SU-DHL-6 (cell line): Measurements from ENCODE around the gene DPYSL4.

ENCODE experiments used
- H2AFZ ChIP-seq: fragments of 200-600 bp; sonication (generic); 2 replicates; pipeline ENCODE4 v1.6.1; 2014; ENCODE audit warnings: low read depth, mild to moderate bottlenecking, moderate library complexity, mixed read lengths, antibody characterized with exemption, low read length; ENCODE audit not compliant: severe bottlenecking
- H3F3A ChIP-seq: fragments of 200-600 bp; shearing (Covaris generic); 2 replicates; pipeline ENCODE4 v1.6.0; 2016; ENCODE audit warnings: antibody characterized with exemption, mild to moderate bottlenecking; ENCODE audit not compliant: insufficient read depth
- H3K27ac ChIP-seq: fragments of 200-600 bp; sonication (generic); 2 replicates; pipeline ENCODE4 v1.5.1; 2016; ENCODE audit warnings: low read depth, mild to moderate bottlenecking, low read length, moderate library complexity, mixed read lengths
- H3K27me3 ChIP-seq: fragments of 200-600 bp; sonication (generic), shearing (Covaris generic); 2 replicates; pipeline ENCODE4 v1.6.0; 2014; ENCODE audit warnings: mild to moderate bottlenecking, low read length
- H3K36me3 ChIP-seq: fragments of 200-600 bp; sonication (generic); 2 replicates; pipeline ENCODE4 v1.6.1; 2014; ENCODE audit warnings: mild to moderate bottlenecking, low read length, mixed read lengths
- H3K4me2 ChIP-seq: fragments of 300-600, 200-600 bp; shearing (Covaris generic), sonication (generic); 2 replicates; pipeline ENCODE4 v1.6.0; 2014; ENCODE audit warnings: low read length, low read depth, mild to moderate bottlenecking; ENCODE audit not compliant: poor library complexity, severe bottlenecking
- H3K4me3 ChIP-seq: fragments of 200-600 bp; sonication (generic); 2 replicates; pipeline ENCODE4 v1.5.1; 2014; ENCODE audit warnings: antibody characterized with exemption, low read length, mild to moderate bottlenecking, mixed read lengths; ENCODE audit not compliant: insufficient read depth, poor library complexity, severe bottlenecking
- H3K79me2 ChIP-seq: fragments of 200-600 bp; sonication (generic); 2 replicates; pipeline ENCODE4 v1.6.1; 2014; ENCODE audit warnings: mild to moderate bottlenecking, low read length, moderate library complexity; ENCODE audit not compliant: insufficient read depth
- H3K9ac ChIP-seq: fragments of 200-600 bp; sonication (generic); 2 replicates; pipeline ENCODE4 v1.7.0; 2014; ENCODE audit warnings: mild to moderate bottlenecking, low read length
- H3K9me2 ChIP-seq: fragments of 200-600 bp; sonication (generic); replicated peaks from 2 replicates; pipeline ENCODE4 v1.6.1; 2014; ENCODE audit warnings: low read length; ENCODE audit not compliant: insufficient read depth
- H3K9me3 ChIP-seq: fragments of 200-600 bp; sonication (generic); 2 replicates; pipeline ENCODE4 v1.6.1; 2014; ENCODE audit warnings: low read length, mixed read lengths; ENCODE audit not compliant: insufficient read depth
- H4K20me1 ChIP-seq: fragments of 200-600 bp; sonication (generic); 2 replicates; pipeline ENCODE4 v1.6.1; 2014; ENCODE audit warnings: low read depth, mild to moderate bottlenecking, antibody characterized with exemption, low read length, moderate library complexity, mixed read lengths
- CTCF ChIP-seq: fragments of 200-600 bp; sonication (generic); IDR thresholded peaks from one replicate; pipeline ENCODE4 v1.5.1; 2017; ENCODE audit warnings: antibody characterized with exemption, mild to moderate bottlenecking, low read length, moderate library complexity; ENCODE audit not compliant: insufficient read depth, poor library complexity, severe bottlenecking
- EZH2phosphoT487 ChIP-seq: fragments of 200-600 bp; sonication (generic), shearing (Covaris generic); conservative IDR thresholded peaks from 2 replicates; pipeline ENCODE4 v1.6.1; 2018; ENCODE audit warnings: mild to moderate bottlenecking, antibody characterized with exemption, low read length, moderate library complexity, mixed read lengths

The DPYSL4 gene

GRCh38 chr10:132138596-132138995 is 48.2 kb upstream of the DPYSL4 start:
- H3K36me3 ChIP-seq, result no peaks in the 10 kb centered on the region

GRCh38 chr10:132139526-132139925 is 47.2 kb upstream of the DPYSL4 start:
- Histone ChIP-seq H3K27me3 (no peaks in the 10 kb centered on the region), H3K9ac (no peak overlapping the region), H3K27ac (no peak overlapping the region), H3K9me3 (no peaks in the 10 kb centered on the region), H3K36me3 (no peaks in the 10 kb centered on the region), H4K20me1 (no peaks in the 10 kb centered on the region), H3K9me2 (no peaks in the 10 kb centered on the region), H3K4me2 (no peak overlapping the region), H3F3A (no peaks in the 10 kb centered on the region), H3K79me2 (no peaks in the 10 kb centered on the region), H2AFZ (no peak overlapping the region), H3K4me3 (no peak overlapping the region)
- TF ChIP-seq EZH2phosphoT487 (no peak), CTCF (no peak)

More at GRCh38 chr10:132138596-132138995, 48.2 kb upstream of the DPYSL4 start:
- no peaks in the 10 kb centered on the region for H3K9me3 ChIP-seq
- no peak for TF ChIP-seq CTCF
- TF ChIP-seq EZH2phosphoT487, result no peak
- no peaks in the 10 kb centered on the region for H3K9me2 ChIP-seq
- H3K9ac ChIP-seq, result no peak overlapping the region
- H4K20me1 ChIP-seq, result no peaks in the 10 kb centered on the region
- no peak overlapping the region for H3K27ac ChIP-seq
- no peak overlapping the region for H2AFZ ChIP-seq
- no peaks in the 10 kb centered on the region for H3K27me3 ChIP-seq
- H3K4me2 ChIP-seq, result no peak overlapping the region
- no peak overlapping the region for H3K4me3 ChIP-seq
- no peaks in the 10 kb centered on the region for H3K79me2 ChIP-seq
- H3F3A ChIP-seq, result no peaks in the 10 kb centered on the region

GRCh38 chr10:132140167-132140925 is 46.4 kb upstream of the DPYSL4 start:
- Histone ChIP-seq H3K27me3 (no peaks in the 10 kb centered on the region), H2AFZ (no peak overlapping the region), H3K79me2 (no peaks in the 10 kb centered on the region), H3F3A (no peaks in the 10 kb centered on the region), H3K9ac (no peak overlapping the region), H3K9me3 (no peaks in the 10 kb centered on the region), H4K20me1 (no peaks in the 10 kb centered on the region), H3K36me3 (no peaks in the 10 kb centered on the region), H3K4me3 (no peak overlapping the region), H3K27ac (no peak overlapping the region), H3K9me2 (no peaks in the 10 kb centered on the region), H3K4me2 (no peak overlapping the region)
- TF ChIP-seq EZH2phosphoT487 (no peak), CTCF (no peak)
